Right hindlimb (tissue), 1 donor: Measurements from ENCODE around the gene OR11H7.
"Not testable (repeated sequence)": the region's sequence is repeated elsewhere in the genome, so short reads cannot be mapped to it uniquely, and the experiment has no call there.

Experiments
- DNase-seq: peaks from one replicate; pipeline ENCODE4 v3.0.0-alpha.2; 2018

Gene OR11H7

GRCh38 chr14:20228681-20229080, at the start of gene OR11H7:
TSS of gene OR11H7 (plus strand) at chr14:20228981.
- no peak for DNase-seq

GRCh38 chr14:20179218-20179617, 49.6 kb upstream of the OR11H7 start:
- no peak for DNase-seq

GRCh38 chr14:20179880-20180279, 48.9 kb upstream of the OR11H7 start:
- DNase-seq = no peak

- no peak for DNase-seq
Measured at GRCh38 chr14:20180486-20180885, 48.3 kb upstream of the OR11H7 start.

- no peak for DNase-seq
Measured at GRCh38 chr14:20184181-20184580, 44.6 kb upstream of the OR11H7 start.

- DNase-seq = no peak
Measured at GRCh38 chr14:20190596-20190995, 38.2 kb upstream of the OR11H7 start, which contains the start of gene OR11G2. TSS of gene OR11G2 (plus strand) at chr14:20190896. CDS start at chr14:20197438, 6,542 bp downstream.

- no peak for DNase-seq
Measured at GRCh38 chr14:20191396-20191795, 37.4 kb upstream of the OR11H7 start.

GRCh38 chr14:20194101-20194500, 34.7 kb upstream of the OR11H7 start:
- DNase-seq = no peak

GRCh38 chr14:20195170-20195569, 33.6 kb upstream of the OR11H7 start:
- not testable (repeated sequence) for DNase-seq

- DNase-seq = no peak
Measured at GRCh38 chr14:20195911-20196310, 32.9 kb upstream of the OR11H7 start.

- no peak for DNase-seq
Measured at GRCh38 chr14:20197459-20197858, 31.3 kb upstream of the OR11H7 start.

- DNase-seq = no peak
Measured at GRCh38 chr14:20198991-20199390, 29.8 kb upstream of the OR11H7 start.

- no peak for DNase-seq
Measured at GRCh38 chr14:20204721-20205120, 24.1 kb upstream of the OR11H7 start.

- no peak for DNase-seq
Measured at GRCh38 chr14:20209595-20209994, 19.2 kb upstream of the OR11H7 start.

- DNase-seq = not testable (repeated sequence)
Measured at GRCh38 chr14:20212406-20212805, 16.4 kb upstream of the OR11H7 start.

- DNase-seq = no peak
Measured at GRCh38 chr14:20215196-20215595, 13.6 kb upstream of the OR11H7 start.

- no peak for DNase-seq
Measured at GRCh38 chr14:20219033-20219432, 9.7 kb upstream of the OR11H7 start.

- DNase-seq = no peak
Measured at GRCh38 chr14:20223410-20223809, 5.4 kb upstream of the OR11H7 start, which contains the start of gene OR11H6. TSS of gene OR11H6 (plus strand) at chr14:20223710. CDS start at chr14:20223710, 0 bp downstream.

- not testable (repeated sequence) for DNase-seq
Measured at GRCh38 chr14:20235415-20235814, 6.6 kb downstream of the OR11H7 start.

GRCh38 chr14:20247646-20248246, 19.0 kb downstream of the OR11H7 start:
- no peak for DNase-seq

GRCh38 chr14:20262642-20263128, 33.9 kb downstream of the OR11H7 start:
- no peak for DNase-seq

GRCh38 chr14:20264361-20264760, 35.6 kb downstream of the OR11H7 start:
- not testable (repeated sequence) for DNase-seq

- DNase-seq = no peak
Measured at GRCh38 chr14:20274062-20274461, 45.3 kb downstream of the OR11H7 start.

- no peak for DNase-seq
Measured at GRCh38 chr14:20277409-20277808, 48.6 kb downstream of the OR11H7 start.

- DNase-seq = no peak
Measured at GRCh38 chr14:20278414-20278813, 49.6 kb downstream of the OR11H7 start.
